ENCODE data around the gene ARMH1.

The ARMH1 gene

GRCh38 chr1:44672961-44673674 lies 1.4 kb upstream of the ARMH1 start:
- Mint-ChIP-seq H3K4me3 (peak overlapping the region; percentile 86), H3K9me3 (ENCODE audit: low read depth) (no peaks in the 10 kb centered on the region), H3K4me1 (ENCODE audit: low read depth) (peaks cover 24% of the 10 kb centered on the region), H3K36me3 (no peaks in the 10 kb centered on the region), H3K27me3 (no peaks in the 10 kb centered on the region), H3K27ac (peak overlapping the region; percentile 38)

DNA sequence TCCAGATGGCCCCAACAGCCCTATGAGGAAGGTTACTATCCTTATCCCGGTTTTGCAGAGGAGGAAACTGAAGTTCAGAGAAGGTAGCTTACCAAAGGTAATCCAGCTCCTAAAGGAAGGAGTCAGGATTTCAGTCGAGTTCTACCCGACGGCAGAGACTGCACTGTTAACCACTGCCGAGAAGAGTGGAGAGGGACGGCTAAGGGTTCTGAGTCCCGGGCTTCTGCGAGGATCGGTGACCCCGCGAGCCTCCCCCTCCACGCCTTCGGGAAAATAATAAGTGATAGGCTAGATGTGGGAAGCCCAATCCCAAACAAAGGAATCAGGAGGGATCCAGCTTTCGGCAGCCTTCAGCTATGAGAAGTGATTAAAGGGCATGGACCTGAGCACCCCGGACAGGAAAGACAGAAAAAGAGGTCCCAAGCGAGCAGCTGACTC lies 820 bp upstream of the ARMH1 start:
- Mint-ChIP-seq H3K9me3 (ENCODE audit: low read depth) (no peaks in the 10 kb centered on the region), H3K4me3 (peak overlapping the region; percentile 86), H3K4me1 (ENCODE audit: low read depth) (peaks cover 24% of the 10 kb centered on the region), H3K36me3 (no peaks in the 10 kb centered on the region), H3K27me3 (no peaks in the 10 kb centered on the region), H3K27ac (peak overlapping the region; percentile 38)

DNA sequence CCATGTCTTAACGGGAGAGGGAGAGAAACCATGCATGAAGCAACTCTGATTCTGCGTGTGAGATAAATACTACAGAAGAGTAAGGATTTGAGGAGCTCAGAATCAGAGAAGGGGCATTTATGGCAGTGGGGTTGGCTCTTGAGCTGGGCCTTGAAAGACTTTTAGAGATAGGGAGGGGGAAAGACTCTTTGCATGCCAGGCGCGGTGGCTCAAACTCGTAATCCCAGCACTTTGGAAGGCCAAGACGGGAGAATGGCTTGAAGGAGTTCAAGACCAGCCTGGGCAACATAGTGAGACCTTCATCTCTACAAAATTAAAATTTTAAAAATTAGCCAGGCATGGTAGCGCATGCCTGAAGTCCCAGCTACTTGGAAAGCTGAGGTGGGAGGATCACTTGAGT lies 672 bp downstream of the ARMH1 start:
- Mint-ChIP-seq H3K4me1 (ENCODE audit: low read depth) (peaks cover 24% of the 10 kb centered on the region), H3K9me3 (ENCODE audit: low read depth) (no peaks in the 10 kb centered on the region), H3K4me3 (peak overlapping the region; percentile 86), H3K36me3 (no peaks in the 10 kb centered on the region), H3K27ac (no peak overlapping the region), H3K27me3 (no peaks in the 10 kb centered on the region)

GRCh38 chr1:44676484-44677200 lies 2.1 kb downstream of the ARMH1 start:
- H3K27me3 Mint-ChIP-seq, result no peaks in the 10 kb centered on the region
- no peak overlapping the region for H3K4me3 Mint-ChIP-seq
- H3K9me3 Mint-ChIP-seq (ENCODE audit: low read depth), result no peaks in the 10 kb centered on the region
- no peak overlapping the region for H3K27ac Mint-ChIP-seq
- H3K4me1 Mint-ChIP-seq (ENCODE audit: low read depth), result peaks cover 24% of the 10 kb centered on the region
- H3K36me3 Mint-ChIP-seq, result no peaks in the 10 kb centered on the region

DNA sequence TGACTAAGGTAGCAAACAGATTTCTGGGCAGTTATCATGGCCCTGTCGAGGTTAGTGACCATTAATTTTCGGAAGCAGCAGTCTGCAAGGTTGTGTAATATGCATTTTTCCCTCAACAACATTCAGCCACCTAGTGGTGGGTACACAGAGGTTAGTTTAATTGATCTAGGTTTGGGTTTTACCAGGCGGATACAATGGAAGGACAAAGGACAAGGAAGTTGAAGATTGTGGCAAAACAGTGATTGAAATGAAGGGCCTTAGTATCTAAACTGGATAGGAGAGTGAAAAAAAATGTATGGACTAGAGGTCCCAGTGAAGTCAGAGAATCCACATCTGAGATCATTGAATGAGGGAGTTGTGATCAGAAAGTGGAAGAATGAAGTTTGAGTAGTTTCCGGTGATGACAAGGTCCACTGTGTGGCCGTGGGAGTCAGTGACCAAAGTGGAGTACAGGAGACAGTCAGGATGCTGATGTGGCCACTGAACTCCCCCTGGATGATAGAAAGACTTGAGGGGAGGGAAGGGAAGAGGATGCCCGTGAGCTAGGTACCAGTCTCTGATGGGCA lies 2.8 kb downstream of the ARMH1 start:
- peaks cover 19% of the 10 kb centered on the region for H3K4me1 Mint-ChIP-seq (ENCODE audit: low read depth)
- H3K4me3 Mint-ChIP-seq, result no peak overlapping the region
- no peaks in the 10 kb centered on the region for H3K27me3 Mint-ChIP-seq
- no peak overlapping the region for H3K27ac Mint-ChIP-seq
- H3K9me3 Mint-ChIP-seq (ENCODE audit: low read depth), result no peaks in the 10 kb centered on the region
- H3K36me3 Mint-ChIP-seq, result no peaks in the 10 kb centered on the region

DNA sequence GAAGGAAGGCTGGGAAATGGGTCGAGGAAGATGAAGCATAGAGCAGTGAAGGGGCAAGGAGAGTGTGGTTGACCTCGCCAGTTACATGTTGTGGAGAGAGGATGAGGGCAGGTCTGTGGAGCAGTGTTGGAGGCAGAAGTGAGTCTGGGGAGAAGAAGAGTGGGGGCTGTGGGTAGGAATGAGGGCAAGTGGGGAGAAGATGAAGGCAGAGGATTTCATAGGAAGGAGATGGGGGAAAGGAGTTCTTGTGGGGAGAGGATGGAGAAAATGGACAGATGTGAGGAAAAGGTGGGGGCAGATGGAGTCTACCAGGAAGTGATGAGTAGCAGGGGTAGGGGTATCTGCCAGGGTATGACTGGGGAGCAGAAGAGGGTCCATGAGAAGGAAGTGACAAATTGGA lies 3.6 kb downstream of the ARMH1 start:
- H3K4me1 Mint-ChIP-seq (ENCODE audit: low read depth), result peaks cover 17% of the 10 kb centered on the region
- no peak overlapping the region for H3K27ac Mint-ChIP-seq
- no peaks in the 10 kb centered on the region for H3K27me3 Mint-ChIP-seq
- H3K4me3 Mint-ChIP-seq, result no peak overlapping the region
- no peaks in the 10 kb centered on the region for H3K36me3 Mint-ChIP-seq
- no peaks in the 10 kb centered on the region for H3K9me3 Mint-ChIP-seq (ENCODE audit: low read depth)

DNA sequence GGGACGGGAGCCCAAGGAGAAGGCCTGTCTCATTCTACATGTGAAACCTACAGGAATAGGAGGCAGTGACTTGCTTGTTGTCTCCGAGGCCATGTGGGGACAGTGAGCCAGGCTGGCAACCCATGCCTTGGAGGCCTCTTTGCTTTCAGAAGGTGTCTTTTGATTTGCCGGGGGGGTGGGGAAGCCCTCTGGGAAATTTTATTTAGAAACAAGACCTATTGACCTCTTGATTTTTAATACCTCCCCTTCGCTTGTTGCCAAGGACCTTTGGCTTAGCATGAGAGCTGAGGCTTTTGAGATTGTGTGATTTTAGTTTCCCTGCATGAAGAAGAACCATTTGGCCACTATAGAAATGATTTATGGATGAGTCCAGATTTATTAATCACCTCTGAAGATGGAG lies 4.1 kb downstream of the ARMH1 start:
- H3K9me3 Mint-ChIP-seq (ENCODE audit: low read depth), result no peaks in the 10 kb centered on the region
- H3K4me3 Mint-ChIP-seq, result no peak overlapping the region
- H3K4me1 Mint-ChIP-seq (ENCODE audit: low read depth), result peaks cover 12% of the 10 kb centered on the region
- no peaks in the 10 kb centered on the region for H3K36me3 Mint-ChIP-seq
- no peaks in the 10 kb centered on the region for H3K27me3 Mint-ChIP-seq
- H3K27ac Mint-ChIP-seq, result no peak overlapping the region

DNA sequence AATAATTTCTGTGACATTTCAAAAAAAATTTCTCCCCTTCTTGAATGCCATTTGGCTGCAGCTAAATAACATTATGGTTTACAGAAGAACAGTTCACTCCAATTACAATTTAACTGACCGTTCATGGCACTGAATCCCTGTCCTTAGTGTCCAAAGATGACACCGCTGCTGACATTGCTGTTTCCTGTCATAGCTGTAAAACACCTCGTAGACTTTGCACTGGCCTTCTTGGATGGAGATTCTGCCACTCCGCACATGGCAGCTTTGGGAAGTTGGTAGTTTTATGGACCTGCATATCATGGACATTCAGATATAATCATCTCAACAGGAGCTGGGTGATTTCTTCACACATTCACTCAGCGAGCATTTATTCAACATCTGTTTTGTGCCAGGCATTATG lies 5.0 kb downstream of the ARMH1 start:
- no peaks in the 10 kb centered on the region for H3K36me3 Mint-ChIP-seq
- no peaks in the 10 kb centered on the region for H3K9me3 Mint-ChIP-seq (ENCODE audit: low read depth)
- H3K4me3 Mint-ChIP-seq, result no peak overlapping the region
- H3K27me3 Mint-ChIP-seq, result no peaks in the 10 kb centered on the region
- no peak overlapping the region for H3K27ac Mint-ChIP-seq
- peaks cover 7% of the 10 kb centered on the region for H3K4me1 Mint-ChIP-seq (ENCODE audit: low read depth)

DNA sequence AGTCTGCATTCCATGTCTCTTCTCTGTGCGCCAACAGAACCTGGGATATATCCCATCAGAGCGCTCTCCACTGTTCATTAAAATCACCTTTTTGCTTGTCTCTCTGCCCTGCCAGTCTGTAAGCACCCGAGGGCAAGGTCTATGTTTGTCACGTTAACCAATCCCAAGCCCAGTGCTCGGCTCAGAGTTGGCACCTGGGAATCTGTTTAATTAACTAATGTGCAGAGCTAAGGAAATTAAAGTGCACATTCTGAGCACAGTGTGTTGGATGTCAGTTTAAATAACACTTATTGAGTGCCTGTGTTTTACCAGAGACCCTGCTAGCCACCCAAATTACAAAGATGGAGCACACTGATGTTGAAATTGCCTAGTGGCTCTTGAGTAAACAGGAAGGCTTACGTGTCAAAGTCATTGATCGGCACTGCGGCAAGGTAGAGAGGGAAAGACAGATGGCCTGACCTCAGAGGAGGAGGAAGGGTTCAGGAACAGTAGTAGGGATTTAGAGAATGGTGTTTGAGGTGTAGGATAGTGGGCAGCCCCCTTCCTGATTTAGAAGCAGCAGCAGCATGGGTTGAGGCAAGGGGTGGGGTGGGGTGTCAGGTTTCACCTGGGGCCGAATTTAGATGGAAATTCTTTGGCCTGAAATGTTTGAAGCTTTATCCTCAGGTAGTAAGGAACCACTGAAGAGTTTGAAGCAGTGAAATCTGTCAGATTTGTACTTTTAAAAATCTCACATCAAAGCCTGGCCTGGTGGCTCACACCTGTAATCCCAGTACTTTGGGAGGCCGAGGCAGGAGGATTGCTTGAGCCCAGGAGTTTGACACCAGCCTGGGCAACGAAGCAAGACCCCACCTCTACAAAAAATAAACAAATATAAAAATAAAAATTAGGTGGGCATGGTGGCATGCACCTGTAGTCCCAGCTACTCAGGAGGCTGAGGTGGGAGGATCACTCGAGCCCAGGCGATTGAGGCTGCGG lies 7.7 kb downstream of the ARMH1 start:
- Mint-ChIP-seq H3K4me1 (ENCODE audit: low read depth) (no peaks in the 10 kb centered on the region), H3K9me3 (ENCODE audit: low read depth) (no peaks in the 10 kb centered on the region), H3K27me3 (no peaks in the 10 kb centered on the region), H3K4me3 (no peak overlapping the region), H3K36me3 (no peaks in the 10 kb centered on the region), H3K27ac (no peak overlapping the region)

DNA sequence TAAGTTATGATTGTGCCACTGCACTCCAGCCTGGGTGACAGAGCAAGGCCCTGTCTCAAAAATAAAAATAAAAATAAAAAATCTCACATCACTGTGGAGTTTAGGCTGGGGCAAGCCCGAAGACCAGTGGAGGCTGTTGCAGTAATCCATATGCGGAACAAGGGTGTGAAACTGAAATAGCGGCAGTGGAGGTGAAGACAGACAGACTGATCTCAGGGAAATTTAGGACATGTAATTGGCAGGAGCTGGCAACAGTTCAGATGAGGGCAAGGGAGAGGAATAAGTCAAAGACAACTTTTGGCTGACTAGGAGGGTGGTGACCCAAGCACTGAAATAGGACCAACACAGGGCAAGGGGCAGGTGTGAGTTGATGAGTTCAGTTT lies 8.4 kb downstream of the ARMH1 start:
- no peak overlapping the region for H3K4me3 Mint-ChIP-seq
- H3K9me3 Mint-ChIP-seq (ENCODE audit: low read depth), result no peaks in the 10 kb centered on the region
- no peaks in the 10 kb centered on the region for H3K36me3 Mint-ChIP-seq
- no peaks in the 10 kb centered on the region for H3K4me1 Mint-ChIP-seq (ENCODE audit: low read depth)
- no peaks in the 10 kb centered on the region for H3K27me3 Mint-ChIP-seq
- no peak overlapping the region for H3K27ac Mint-ChIP-seq

GRCh38 chr1:44684525-44684924 lies 10.0 kb downstream of the ARMH1 start:
- Mint-ChIP-seq H3K36me3 (no peaks in the 10 kb centered on the region), H3K27ac (no peak overlapping the region), H3K4me3 (no peak overlapping the region), H3K4me1 (ENCODE audit: low read depth) (no peaks in the 10 kb centered on the region), H3K9me3 (ENCODE audit: low read depth) (no peaks in the 10 kb centered on the region), H3K27me3 (no peaks in the 10 kb centered on the region)

DNA sequence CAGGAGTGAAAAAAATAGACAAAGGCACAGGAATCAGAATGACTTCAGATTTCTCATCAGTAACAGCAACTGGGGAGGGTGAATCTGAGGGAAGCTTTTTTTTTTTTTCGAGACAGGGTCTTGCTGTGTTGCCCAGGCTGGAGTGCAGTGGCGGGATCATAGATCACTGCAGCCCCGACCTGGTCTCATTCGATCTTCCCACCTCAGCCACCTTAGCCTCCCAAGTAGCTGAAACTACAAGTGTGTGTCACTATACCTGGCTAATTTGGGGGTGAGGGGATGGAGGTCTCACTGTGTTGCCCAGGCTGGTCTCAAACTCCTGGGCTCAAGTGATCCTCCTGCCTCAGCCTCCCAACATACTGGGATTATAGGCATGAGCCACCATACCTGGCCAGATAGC lies 10.7 kb downstream of the ARMH1 start:
- Mint-ChIP-seq H3K4me1 (ENCODE audit: low read depth) (no peaks in the 10 kb centered on the region), H3K36me3 (no peaks in the 10 kb centered on the region), H3K9me3 (ENCODE audit: low read depth) (no peaks in the 10 kb centered on the region), H3K4me3 (no peak overlapping the region), H3K27me3 (no peaks in the 10 kb centered on the region), H3K27ac (no peak overlapping the region)

GRCh38 chr1:44685881-44686280 lies 11.4 kb downstream of the ARMH1 start:
- no peaks in the 10 kb centered on the region for H3K9me3 Mint-ChIP-seq (ENCODE audit: low read depth)
- no peaks in the 10 kb centered on the region for H3K36me3 Mint-ChIP-seq
- H3K27ac Mint-ChIP-seq, result no peak overlapping the region
- H3K4me1 Mint-ChIP-seq (ENCODE audit: low read depth), result no peaks in the 10 kb centered on the region
- no peaks in the 10 kb centered on the region for H3K27me3 Mint-ChIP-seq
- no peak overlapping the region for H3K4me3 Mint-ChIP-seq

- Mint-ChIP-seq H3K27me3 (no peaks in the 10 kb centered on the region), H3K4me1 (ENCODE audit: low read depth) (peaks cover 3% of the 10 kb centered on the region), H3K27ac (no peak overlapping the region), H3K4me3 (no peak overlapping the region), H3K36me3 (no peaks in the 10 kb centered on the region), H3K9me3 (ENCODE audit: low read depth) (no peaks in the 10 kb centered on the region)
Measured at GRCh38 chr1:44688760-44689446, 14.4 kb downstream of the ARMH1 start.
